H1 (cell line): ENCODE results near the gene CCL25. TPM values are rescaled to one million over a fixed set of nuclear protein-coding genes. Genes with fewer than 3 reads are reported as not detected.

ENCODE experiments used
- CTCF ChIA-PET: fragments of 300-600 bp; sonication (Branson Sonifier 250); formaldehyde crosslinking; loops from one replicate; lab custom pipeline; 2021; ENCODE audit not compliant: partially characterized antibody; lab: Charles Lee
- POLR2A ChIA-PET: fragments of 300-600 bp; sonication (Branson Sonifier 250); formaldehyde crosslinking; loops from one replicate; lab custom pipeline; 2021; ENCODE audit warnings: inconsistent platforms; ENCODE audit not compliant: partially characterized antibody; lab: Charles Lee
- DNase-seq, 2 experiments: peaks; one replicate each; pipeline versions ENCODE4 v3.0.0 to v3.0.0-alpha.2; 2010 to 2022; ENCODE audit warnings: low spot score in 2 of 2, low read depth in 1 of 2, mixed read lengths in 1 of 2
- FAIRE-seq: peaks from 2 replicates; lab custom pipeline; 2011; peaks lifted over from hg19 to GRCh38; lab: Jason Lieb, UNC
- H2AFZ ChIP-seq: 2 replicates; pipeline ENCODE4 v1.8.1; 2012; ENCODE audit warnings: low read length, inconsistent platforms
- H2AK5ac ChIP-seq: 2 replicates; pipeline ENCODE4 v1.6.1; 2013; ENCODE audit warnings: low read depth, low read length
- H2BK120ac ChIP-seq: replicated peaks from 2 replicates; pipeline ENCODE3; 2013; ENCODE audit warnings: low read depth, low read length, inconsistent platforms
- H2BK12ac ChIP-seq: 2 replicates; pipeline ENCODE4 v1.6.1; 2013; ENCODE audit warnings: low read depth, low read length
- H2BK15ac ChIP-seq: 2 replicates; pipeline ENCODE4 v1.6.1; 2013; ENCODE audit warnings: low read length
- H2BK20ac ChIP-seq: 2 replicates; pipeline ENCODE4 v1.6.1; 2013; ENCODE audit warnings: low read length
- H2BK5ac ChIP-seq: 2 replicates; pipeline ENCODE4 v1.6.1; 2013; ENCODE audit warnings: low read depth, low read length
- H3K14ac ChIP-seq: 2 replicates; pipeline ENCODE4 v1.6.1; 2013; ENCODE audit warnings: inconsistent platforms; ENCODE audit not compliant: insufficient read length
- H3K18ac ChIP-seq: 2 replicates; pipeline ENCODE4 v1.6.1; 2013; ENCODE audit warnings: low read length; ENCODE audit errors: extremely low read depth
- H3K23ac ChIP-seq: 2 replicates; pipeline ENCODE4 v1.6.1; 2013; ENCODE audit warnings: inconsistent platforms; ENCODE audit not compliant: insufficient read length
- H3K23me2 ChIP-seq: 2 replicates; pipeline ENCODE4 v1.6.1; 2013; ENCODE audit warnings: low read depth, low read length
- H3K27ac ChIP-seq: 2 replicates; pipeline ENCODE4 v1.6.1; 2011; ENCODE audit warnings: low read depth, low read length, inconsistent platforms
- H3K27me3 ChIP-seq, 4 experiments: replicated peaks in 1 of 4; 1 replicate in 1 of 4; 2 replicates in 3 of 4; pipeline versions ENCODE4 v1.6.1 to v1.8.1; 2011 to 2013; ENCODE audit warnings: low read length in 3 of 4, mild to moderate bottlenecking in 3 of 4, inconsistent platforms in 2 of 4, mixed read lengths in 2 of 4, moderate library complexity in 1 of 4; ENCODE audit not compliant: control insufficient read depth in 3 of 4, insufficient read depth in 3 of 4; ENCODE audit errors: extremely low read depth in 1 of 4
- H3K36me3 ChIP-seq, 4 experiments: 2 replicates each; pipeline versions ENCODE4 v1.6.1 to v1.8.1; 2011 to 2013; ENCODE audit warnings: mild to moderate bottlenecking in 4 of 4, low read length in 3 of 4, moderate library complexity in 2 of 4, control low read depth in 1 of 4, inconsistent platforms in 1 of 4; ENCODE audit not compliant: insufficient read depth in 4 of 4, control insufficient read depth in 2 of 4
- H3K4ac ChIP-seq: replicated peaks from 2 replicates; pipeline ENCODE3; 2013; ENCODE audit warnings: low read length, low read depth, mixed read lengths, inconsistent platforms; ENCODE audit not compliant: insufficient read length
- H3K4me1 ChIP-seq, 4 experiments: replicated peaks in 1 of 4; 1 replicate in 1 of 4; 2 replicates in 3 of 4; pipeline versions ENCODE4 v1.6.1 to v1.8.1; 2011 to 2013; ENCODE audit warnings: low read length in 3 of 4, inconsistent platforms in 2 of 4, mixed read lengths in 1 of 4; ENCODE audit not compliant: insufficient read depth in 4 of 4, control insufficient read depth in 3 of 4
- H3K4me2 ChIP-seq, 2 experiments: 2 replicates each; pipeline versions ENCODE4 v1.6.1 to v1.8.1; 2011 to 2013; ENCODE audit warnings: low read depth in 2 of 2, low read length in 2 of 2, control low read depth in 1 of 2, inconsistent platforms in 1 of 2, mild to moderate bottlenecking in 1 of 2; ENCODE audit not compliant: insufficient read depth in 1 of 2
- H3K4me3 ChIP-seq, 4 experiments: fragments of 200-600, 300-600 bp in 1 of 4; sonication (generic), shearing (Covaris generic), sonication (Bioruptor Twin) in 1 of 4; 2 replicates each; pipeline versions ENCODE4 v1.5.1 to v1.8.1; 2011 to 2016; ENCODE audit warnings: low read length in 4 of 4, low read depth in 3 of 4, control low read depth in 2 of 4, inconsistent platforms in 2 of 4, mild to moderate bottlenecking in 2 of 4, mixed read lengths in 1 of 4, moderate library complexity in 1 of 4; ENCODE audit not compliant: insufficient read depth in 2 of 4; ENCODE audit errors: extremely low read depth in 1 of 4
- H3K56ac ChIP-seq: replicated peaks from 2 replicates; pipeline ENCODE3; 2013; ENCODE audit warnings: low read depth, mild to moderate bottlenecking, mixed read lengths, low read length, inconsistent platforms; ENCODE audit not compliant: insufficient read length
- H3K79me1 ChIP-seq: 2 replicates; pipeline ENCODE4 v1.6.1; 2013; ENCODE audit warnings: low read depth, low read length, control low read depth
- H3K79me2 ChIP-seq, 2 experiments: 2 replicates each; pipeline versions ENCODE4 v1.6.1 to v1.8.1; 2012 to 2013; ENCODE audit warnings: low read length in 2 of 2, mild to moderate bottlenecking in 2 of 2, inconsistent platforms in 1 of 2; ENCODE audit not compliant: insufficient read depth in 2 of 2, control insufficient read depth in 1 of 2
- H3K9ac ChIP-seq, 4 experiments: replicated peaks in 1 of 4; 1 replicate in 1 of 4; 2 replicates in 3 of 4; pipeline versions ENCODE4 v1.6.1 to v1.8.1; 2011 to 2013; ENCODE audit warnings: low read depth in 3 of 4, low read length in 3 of 4, control low read depth in 2 of 4, mild to moderate bottlenecking in 2 of 4, moderate library complexity in 2 of 4, inconsistent platforms in 1 of 4; ENCODE audit errors: extremely low read depth in 1 of 4
- H3K9me3 ChIP-seq, 2 experiments: 2 replicates each; pipeline versions ENCODE4 v1.6.1 to v1.8.1; 2012 to 2013; ENCODE audit warnings: mild to moderate bottlenecking in 2 of 2, moderate library complexity in 2 of 2, control low read depth in 1 of 2, inconsistent platforms in 1 of 2, low read depth in 1 of 2, low read length in 1 of 2, mixed read lengths in 1 of 2; ENCODE audit not compliant: insufficient read depth in 2 of 2
- H4K20me1 ChIP-seq, 2 experiments: replicated peaks in 1 of 2; 2 replicates each; pipeline versions ENCODE3 to v1.8.1; 2011 to 2013; ENCODE audit warnings: inconsistent platforms in 2 of 2, low read length in 2 of 2, mild to moderate bottlenecking in 1 of 2; ENCODE audit not compliant: insufficient read depth in 2 of 2, control insufficient read depth in 1 of 2
- H4K5ac ChIP-seq: 2 replicates; pipeline ENCODE4 v1.6.1; 2013; ENCODE audit warnings: low read length, low read depth, mixed read lengths, inconsistent platforms; ENCODE audit not compliant: insufficient read length
- H4K8ac ChIP-seq: 2 replicates; pipeline ENCODE4 v1.8.0; 2013; ENCODE audit warnings: mild to moderate bottlenecking, moderate library complexity, low read length, inconsistent platforms; ENCODE audit not compliant: insufficient read depth; ENCODE audit errors: extremely low read depth
- H4K91ac ChIP-seq: replicated peaks from 2 replicates; pipeline ENCODE3; 2013; ENCODE audit warnings: low read length, mixed read lengths, inconsistent platforms; ENCODE audit not compliant: insufficient read length
- BCL11A ChIP-seq, 2 experiments: IDR thresholded peaks; one replicate each; pipeline ENCODE4 v1.6.1; 2011; ENCODE audit warnings: low read depth in 2 of 2, low read length in 2 of 2, mild to moderate bottlenecking in 2 of 2
- CREB1 ChIP-seq: IDR thresholded peaks from 2 replicates; pipeline ENCODE4 v1.6.1; 2012; ENCODE audit warnings: inconsistent platforms
- EZH2 ChIP-seq: fragments of 200-600 bp; sonication (generic); IDR thresholded peaks from 2 replicates; pipeline ENCODE4 v1.7.1; 2012; ENCODE audit warnings: low read depth, mild to moderate bottlenecking, moderate library complexity, low read length, inconsistent platforms; ENCODE audit not compliant: severe bottlenecking
- FOSL1 ChIP-seq: IDR thresholded peaks from 2 replicates; pipeline ENCODE4 v1.6.1; 2011; ENCODE audit warnings: mild to moderate bottlenecking, low read depth, low read length, moderate library complexity; ENCODE audit not compliant: insufficient read depth
- GABPA ChIP-seq: IDR thresholded peaks from 2 replicates; pipeline ENCODE4 v1.6.1; 2011; ENCODE audit warnings: mild to moderate bottlenecking, low read length, moderate library complexity, borderline replicate concordance; ENCODE audit not compliant: insufficient read depth
- KDM4A ChIP-seq: IDR thresholded peaks from one replicate; pipeline ENCODE4 v1.7.1; 2012; ENCODE audit warnings: low read depth, mild to moderate bottlenecking, moderate library complexity, low read length, inconsistent platforms; ENCODE audit not compliant: severe bottlenecking
- KDM5A ChIP-seq: fragments of 200-600 bp; IDR thresholded peaks from 2 replicates; pipeline ENCODE4 v1.7.1; 2012; ENCODE audit warnings: mild to moderate bottlenecking, low read length, inconsistent platforms, mixed read lengths
- NANOG ChIP-seq: IDR thresholded peaks from 2 replicates; pipeline ENCODE4 v1.6.1; 2011; ENCODE audit warnings: low read length, low read depth, mild to moderate bottlenecking, inconsistent platforms; ENCODE audit not compliant: insufficient read depth, poor library complexity, severe bottlenecking
- POLR2A ChIP-seq, 2 experiments: IDR thresholded peaks; 1 replicate in 1 of 2; 2 replicates in 1 of 2; pipeline ENCODE4 v1.6.1; 2011; ENCODE audit warnings: low read depth in 2 of 2, low read length in 2 of 2, mild to moderate bottlenecking in 2 of 2; ENCODE audit errors: control extremely low read depth in 1 of 2
- SIX5 ChIP-seq: IDR thresholded peaks from 2 replicates; pipeline ENCODE4 v1.6.1; 2011; ENCODE audit warnings: mild to moderate bottlenecking, low read depth, low read length
- SP2 ChIP-seq: IDR thresholded peaks from 2 replicates; pipeline ENCODE4 v1.6.1; 2012; ENCODE audit warnings: mild to moderate bottlenecking, low read length, inconsistent platforms
- TBP ChIP-seq: IDR thresholded peaks from 2 replicates; pipeline ENCODE4 v1.6.1; 2011; ENCODE audit warnings: low read depth, low read length, improper control_type of control experiment
- ZNF274 ChIP-seq: IDR thresholded peaks from 2 replicates; pipeline ENCODE4 v1.7.0; 2012; ENCODE audit warnings: low read length, borderline replicate concordance; ENCODE audit errors: extremely low read depth
- WGBS, 2 experiments: shearing (Covaris generic) in 1 of 2; methylation state at CpG; one replicate each; pipeline versions ENCODE4 v1.1.6 to v1.1.7; 2013 to 2015; ENCODE audit warnings: low lambda C conversion rate in 2 of 2, mixed read lengths in 2 of 2, inconsistent platforms in 1 of 2, low coverage in 1 of 2, missing lambda C conversion rate in 1 of 2; ENCODE audit not compliant: insufficient replicate concordance in 2 of 2, insufficient coverage in 1 of 2, insufficient read length in 1 of 2; ENCODE audit errors: extremely low coverage in 1 of 2, missing lambda C conversion rate in 1 of 2; 5-methylcytosine and 5-hydroxymethylcytosine counted together
- polyA plus RNA-seq, 7 experiments: library from polyadenylated mRNA; depleted of rRNA in 3 of 7; stranded (reverse) in 5 of 7; unstranded in 2 of 7; fragments of >200 nt in 5 of 7; fragments of 200-250 nt in 2 of 7; gene quantifications; 1 replicate in 5 of 7; 2 replicates in 1 of 7; 4 replicates in 1 of 7; pipeline versions ENCODE4 v1.2.1 to v1.2.3, GENCODE V29; 2011 to 2013; ENCODE audit warnings: missing spikeins in 2 of 7, mixed read lengths in 2 of 7
- total RNA-seq: library from RNA; stranded (reverse); fragmentation: NEBNext Ultra II Directional; extraction: Animal tissue kit (Norgen Biotek cat#: 25700); gene quantifications from 2 replicates; pipeline ENCODE4 v1.2.1, GENCODE V29; 2021

CCL25 gene
- total and polyA plus RNA-seq, 2 of the 8 experiments (the other 6 are each of a cell fraction or from before 2014, with no cell fraction given): 0.59 TPM; not detected in 1

DNA sequence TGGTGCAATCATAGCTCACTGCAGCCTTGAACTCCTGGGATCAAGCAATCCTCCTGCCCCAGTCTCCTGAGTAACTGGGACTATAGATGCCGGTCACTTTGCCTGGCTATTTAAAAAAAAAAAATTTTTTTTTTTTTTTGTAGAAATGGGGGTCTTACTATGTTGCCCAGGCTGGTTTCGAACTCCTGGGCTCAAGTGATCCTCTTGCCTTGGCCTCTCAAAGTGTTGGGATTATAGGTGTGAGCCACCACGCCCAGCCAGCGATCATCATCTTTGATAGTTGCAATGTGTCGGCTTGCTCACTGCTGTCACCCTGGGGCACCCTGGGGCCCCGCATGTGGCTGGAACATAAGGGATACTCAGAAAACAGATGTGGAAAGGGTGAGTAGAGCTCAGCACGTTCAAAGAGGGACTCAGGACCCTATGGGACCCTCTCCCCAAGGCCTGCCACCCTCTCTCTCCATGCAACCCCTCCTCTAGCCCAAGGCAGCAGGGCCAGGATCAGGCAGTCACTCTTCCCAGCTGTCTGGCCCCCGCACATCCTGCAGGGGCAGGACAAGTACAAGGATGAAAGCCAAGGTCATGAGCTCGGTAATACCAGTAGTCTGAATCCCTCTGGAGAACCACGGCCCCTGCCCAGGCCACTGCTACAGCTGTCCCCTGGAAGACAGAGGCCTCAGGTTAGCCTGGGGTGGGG is 6.5 kb upstream of the CCL25 start:
- H2AK5ac ChIP-seq: no peak overlapping the region
- H2BK15ac ChIP-seq: no peak overlapping the region
- H3K14ac ChIP-seq: no peak overlapping the region
- H4K5ac ChIP-seq: no peak overlapping the region
- H3K79me1 ChIP-seq: no peaks in the 10 kb centered on the region
- no peak overlapping the region for H2AFZ ChIP-seq
- H4K91ac ChIP-seq: no peak overlapping the region
- no peak overlapping the region for H2BK5ac ChIP-seq
- H3K27ac ChIP-seq: no peak overlapping the region
- no peak overlapping the region for H3K56ac ChIP-seq
- H3K27me3 ChIP-seq: peaks cover 0 to 7% (median 5%) of the 10 kb centered on the region in 4 experiments; a peak in 5 of 7 replicates
- H3K23me2 ChIP-seq: no peaks in the 10 kb centered on the region; the same call in 1 of the 2 replicates
- H2BK20ac ChIP-seq: no peak overlapping the region
- no peak overlapping the region for H3K4me2 ChIP-seq
- no peak overlapping the region for H3K4me3 ChIP-seq
- H3K9me3 ChIP-seq: no peaks in the 10 kb centered on the region
- H3K18ac ChIP-seq: no peak overlapping the region
- CTCF ChIA-PET: interaction anchor here (0.5 to 2.8 kb wide), 8 partner anchors 8 to 222 kb away, joined by 3 to 9 read pairs (median 4); no protein-coding TSS in a partner anchor
- H3K23ac ChIP-seq: no peak overlapping the region
- DNase-seq (no peak), FAIRE-seq (no peak)
- no peak overlapping the region for H3K4ac ChIP-seq
- H3K79me2 ChIP-seq: no peaks in the 10 kb centered on the region
- H2BK12ac ChIP-seq: no peak overlapping the region; the same call in 1 of the 2 replicates
- H2BK120ac ChIP-seq: no peak overlapping the region
- H4K20me1 ChIP-seq: no peaks in the 10 kb centered on the region
- 88% methylated on average over 10 of the region's 10 CpGs; no CpG with 5 or more reads in 1 of the 2 experiments for WGBS, 2 experiments
- POLR2A ChIA-PET: interaction anchor here (0.8 to 1.4 kb wide), 2 partner anchors 17 to 41 kb away, joined by 3 read pairs; no protein-coding TSS in a partner anchor
- no peaks in the 10 kb centered on the region for H3K36me3 ChIP-seq
- H3K4me1 ChIP-seq: no peaks in the 10 kb centered on the region; a peak in 1 of 7 replicates
- no peak overlapping the region; the same call in 1 of the 2 replicates for H4K8ac ChIP-seq
- no peak overlapping the region for H3K9ac ChIP-seq
- no peak for TF ChIP-seq SP2
- no peak for TF ChIP-seq POLR2A (IDR thresholded peaks at IDR 0.05; ENCODE audit: control extremely low read depth in 1 of 2, low read depth in 2 of 2, low read length in 2 of 2)
- no peak for TF ChIP-seq KDM5A
- TF ChIP-seq TBP: no peak
- no peak for TF ChIP-seq SIX5
- TF ChIP-seq BCL11A (IDR thresholded peaks at IDR 0.05; ENCODE audit: low read depth in 2 of 2, low read length in 2 of 2): no peak
- TF ChIP-seq FOSL1: no peak
- no peak for TF ChIP-seq ZNF274
- no peak for TF ChIP-seq EZH2
- no peak for TF ChIP-seq GABPA
- TF ChIP-seq NANOG: no peak
- TF ChIP-seq KDM4A: no peak
- TF ChIP-seq CREB1: no peak
